ENCODE results near the gene SPATA31C2.

DNA sequence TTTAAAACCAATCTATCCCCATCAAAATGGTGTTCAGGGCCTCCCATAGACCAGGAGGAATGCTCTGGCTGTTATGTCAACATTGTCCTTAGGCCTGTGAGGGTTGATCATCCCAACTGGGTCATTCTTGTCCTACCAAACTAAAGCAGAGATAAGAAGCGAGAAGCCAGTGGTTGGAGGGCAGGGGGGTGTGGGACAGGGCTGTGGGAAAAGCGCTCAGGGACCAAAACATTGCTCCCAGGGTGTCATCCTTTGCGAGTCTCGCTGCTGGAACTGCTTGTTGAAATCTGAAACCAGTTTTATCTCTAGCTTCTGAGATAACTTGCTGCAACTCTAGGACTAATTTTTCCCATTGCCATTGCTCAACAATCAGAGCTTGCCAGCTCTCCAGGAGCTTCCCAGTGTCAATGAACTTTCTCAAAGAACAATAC is 48.1 kb downstream of the SPATA31C2 start:
- TF ChIP-seq, protein P1, sequence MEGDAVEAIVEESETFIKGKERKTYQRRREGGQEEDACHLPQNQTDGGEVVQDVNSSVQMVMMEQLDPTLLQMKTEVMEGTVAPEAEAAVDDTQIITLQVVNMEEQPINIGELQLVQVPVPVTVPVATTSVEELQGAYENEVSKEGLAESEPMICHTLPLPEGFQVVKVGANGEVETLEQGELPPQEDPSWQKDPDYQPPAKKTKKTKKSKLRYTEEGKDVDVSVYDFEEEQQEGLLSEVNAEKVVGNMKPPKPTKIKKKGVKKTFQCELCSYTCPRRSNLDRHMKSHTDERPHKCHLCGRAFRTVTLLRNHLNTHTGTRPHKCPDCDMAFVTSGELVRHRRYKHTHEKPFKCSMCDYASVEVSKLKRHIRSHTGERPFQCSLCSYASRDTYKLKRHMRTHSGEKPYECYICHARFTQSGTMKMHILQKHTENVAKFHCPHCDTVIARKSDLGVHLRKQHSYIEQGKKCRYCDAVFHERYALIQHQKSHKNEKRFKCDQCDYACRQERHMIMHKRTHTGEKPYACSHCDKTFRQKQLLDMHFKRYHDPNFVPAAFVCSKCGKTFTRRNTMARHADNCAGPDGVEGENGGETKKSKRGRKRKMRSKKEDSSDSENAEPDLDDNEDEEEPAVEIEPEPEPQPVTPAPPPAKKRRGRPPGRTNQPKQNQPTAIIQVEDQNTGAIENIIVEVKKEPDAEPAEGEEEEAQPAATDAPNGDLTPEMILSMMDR (optimal IDR thresholded peaks at IDR 0.05 in 1 of 3, IDR thresholded peaks at IDR 0.05 in 1 of 3, conservative IDR thresholded peaks at IDR 0.05 in 1 of 3; ENCODE audit: extremely low read depth in 1 of 3, insufficient read depth in 2 of 3, low read length in 3 of 3) = no peak
- TF ChIP-seq EZH2 (IDR thresholded peaks at IDR 0.05; ENCODE audit: low read length) = no peak

Data from keratinocyte (primary cell).